ENCODE data around the gene MARCKSL1.

DNA sequence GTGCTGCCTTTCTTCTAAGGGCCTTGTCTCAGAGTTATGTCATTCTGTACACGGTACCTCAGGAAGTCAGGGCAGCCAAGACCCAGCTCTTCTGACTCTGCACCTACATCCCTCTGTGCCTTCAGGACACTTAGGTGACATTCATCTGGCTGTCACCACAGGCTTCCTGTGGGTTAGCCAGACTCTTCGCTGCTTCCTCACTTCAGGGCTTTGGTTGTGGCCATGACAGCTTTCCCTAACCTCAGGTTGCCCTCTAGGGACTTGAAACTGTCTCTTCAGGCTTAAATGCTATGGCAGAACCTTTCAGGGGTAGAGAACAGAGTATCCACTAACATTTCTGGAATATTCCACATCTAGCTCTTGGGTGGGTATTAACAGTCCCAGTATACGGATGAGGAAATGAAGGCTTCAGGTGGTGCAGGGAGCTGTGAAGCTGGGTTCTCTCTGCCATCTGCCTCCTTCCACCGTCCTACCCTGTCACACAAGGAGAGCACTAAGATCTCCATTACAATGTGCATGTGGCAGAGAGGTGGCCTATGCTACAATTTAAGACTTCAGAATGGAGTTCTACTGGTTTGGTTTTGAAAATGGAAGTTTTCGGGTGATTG, 36.2 kb upstream of the MARCKSL1 start:
- TF ChIP-seq CREB1 (IDR thresholded peaks at IDR 0.05) (no peak), EZH2 (IDR thresholded peaks at IDR 0.05; ENCODE audit: low read depth, low read length, severe bottlenecking) (no peak), POLR2AphosphoS5 (IDR thresholded peaks at IDR 0.05; ENCODE audit: low read depth, low read length) (no peak), JUN (IDR thresholded peaks at IDR 0.05; ENCODE audit: low read depth, low read length) (no peak), CTCF (IDR thresholded peaks at IDR 0.05; ENCODE audit: control extremely low read depth in 1 of 3, insufficient read depth in 1 of 3, low read depth in 1 of 3, low read length in 3 of 3) (peak in 1 of 3 experiments; percentile 19; a peak in 1 of 4 replicates), CTBP2 (IDR thresholded peaks at IDR 0.05; ENCODE audit: borderline replicate concordance, insufficient read depth, insufficient read length, low read length) (no peak), ATF3 (IDR thresholded peaks at IDR 0.05; ENCODE audit: insufficient read depth, low read depth, low read length) (no peak), YY1 (IDR thresholded peaks at IDR 0.05; ENCODE audit: low read depth, low read length) (no peak), SIN3A (conservative IDR thresholded peaks at IDR 0.05 in 1 of 2, IDR thresholded peaks at IDR 0.05 in 1 of 2; ENCODE audit: low read depth in 1 of 2, low read length in 2 of 2) (no peak), GABPA (IDR thresholded peaks at IDR 0.05; ENCODE audit: borderline replicate concordance, insufficient read depth, low read length) (no peak), EP300 (IDR thresholded peaks at IDR 0.05; ENCODE audit: borderline replicate concordance in 1 of 2, low read depth in 2 of 2, low read length in 2 of 2) (no peak), CHD2 (IDR thresholded peaks at IDR 0.05; ENCODE audit: low read length) (no peak), SIRT6 (IDR thresholded peaks at IDR 0.05; ENCODE audit: low read length) (no peak)

Measured in H1 (cell line).